ENCODE results near the gene MDM2.
"Not testable (repeated sequence)": the region's sequence is repeated elsewhere in the genome, so short reads cannot be mapped to it uniquely, and the experiment has no call there.

The MDM2 gene

DNA sequence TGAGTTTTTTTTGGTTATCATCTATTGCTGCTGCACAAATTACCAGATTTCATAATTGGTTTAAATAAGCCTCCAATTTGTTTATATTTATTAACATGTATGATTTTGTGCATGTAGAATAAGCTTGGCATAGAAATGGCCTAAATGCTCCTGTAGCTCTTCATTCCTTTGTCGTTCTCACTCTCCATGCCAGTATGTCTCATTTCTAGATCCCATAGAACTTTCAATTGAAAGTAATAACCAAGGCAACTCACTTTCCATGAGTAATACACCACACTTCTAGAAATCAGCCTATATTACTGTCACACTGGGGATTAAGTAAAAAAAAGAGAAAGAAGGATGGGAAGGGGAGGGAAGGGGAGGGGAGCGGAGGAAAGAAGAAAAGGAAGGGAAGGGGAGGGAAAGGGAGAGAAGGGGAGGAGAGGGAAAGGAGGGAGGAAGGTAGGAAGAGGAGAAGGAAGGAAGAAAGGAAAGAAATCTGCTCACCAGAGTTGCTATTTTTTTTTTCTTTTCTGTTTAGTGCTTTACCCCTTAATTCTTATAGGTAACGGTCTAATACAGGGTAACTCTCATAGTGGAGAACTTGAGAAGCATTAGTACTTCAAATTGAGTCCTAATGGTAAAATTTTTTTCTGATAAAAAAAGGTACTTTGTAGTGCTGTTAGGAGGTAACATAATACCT is 45.6 kb downstream of the MDM2 start:
- DNase-seq (ENCODE audit: low spot score): no peak

DNA sequence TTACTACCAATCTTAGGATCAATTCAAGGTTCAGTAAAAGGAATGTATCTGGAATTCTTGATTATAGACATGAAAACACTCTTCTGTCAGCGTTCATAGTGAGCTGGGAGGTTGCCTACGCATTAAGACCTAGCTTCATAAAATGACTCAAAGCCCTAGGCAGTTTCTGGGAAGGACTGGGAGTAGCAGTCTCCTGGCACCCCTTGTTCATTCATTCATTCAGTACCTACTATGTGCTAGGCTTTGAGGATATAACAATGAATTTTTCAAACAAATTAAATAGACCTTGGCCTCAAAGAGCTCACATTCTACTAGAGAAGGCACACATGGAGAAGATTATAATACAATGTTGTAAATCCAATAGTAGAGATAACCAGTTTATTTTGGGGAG is 46.1 kb downstream of the MDM2 start:
- DNase-seq (ENCODE audit: low spot score): no peak

DNA sequence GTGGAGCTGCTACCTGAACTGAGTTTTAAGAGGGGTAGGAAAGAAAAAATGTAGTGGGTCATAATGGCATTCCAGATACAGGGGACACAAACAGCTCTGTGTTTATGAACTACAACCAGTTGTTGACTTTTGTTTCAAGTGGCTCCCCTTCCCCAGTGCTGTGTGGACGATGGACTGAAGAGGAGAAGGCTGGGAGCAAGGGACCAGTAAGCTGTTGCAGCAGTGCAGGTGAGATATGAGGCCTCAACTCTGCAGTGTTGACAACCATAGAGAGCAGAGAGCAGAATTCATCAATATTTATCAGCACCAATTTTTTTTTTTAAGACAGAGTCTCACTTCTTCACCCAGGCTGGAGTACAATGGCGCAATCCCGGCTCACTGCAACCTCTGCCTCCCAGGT is 46.6 kb downstream of the MDM2 start:
- DNase-seq (ENCODE audit: low spot score): no peak

DNA sequence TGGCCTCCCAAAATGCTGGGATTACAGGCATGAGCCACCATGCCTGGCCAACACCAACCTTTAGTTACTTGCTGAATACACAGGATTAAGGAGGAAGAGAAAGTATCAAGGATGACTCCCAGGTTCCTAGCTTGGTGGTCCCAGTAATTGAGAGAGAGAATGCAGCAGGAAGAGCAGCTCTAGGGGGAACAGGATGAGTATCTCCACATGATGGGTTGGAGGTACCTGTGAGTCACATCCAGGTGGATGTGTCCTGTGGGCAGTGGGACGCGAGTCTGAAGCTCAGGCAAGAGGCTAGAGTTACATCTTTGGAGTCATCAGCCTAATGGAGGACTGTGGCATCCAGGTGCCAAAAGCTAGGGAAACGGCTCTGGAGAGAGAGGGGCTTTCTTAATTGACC is 47.1 kb downstream of the MDM2 start:
- DNase-seq (ENCODE audit: low spot score): no peak

DNA sequence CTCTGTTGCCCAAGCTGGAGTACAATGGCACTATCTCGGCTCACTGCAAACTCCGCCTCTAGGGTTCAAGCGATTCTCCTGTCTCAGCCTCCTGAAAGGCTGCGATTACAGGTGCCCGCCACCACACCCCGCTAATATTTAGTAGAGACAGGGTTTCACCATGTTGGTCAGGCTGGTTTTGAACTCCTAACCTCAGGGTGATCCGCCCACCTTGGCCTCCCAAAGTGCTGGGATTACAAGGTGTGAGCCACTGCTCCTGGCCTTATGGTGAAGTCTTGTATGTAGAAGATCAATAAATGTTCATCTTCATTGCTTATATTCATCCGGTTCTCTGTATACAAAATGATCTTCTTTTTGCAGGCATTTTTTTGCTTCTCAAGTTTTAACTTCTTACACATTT is 47.8 kb downstream of the MDM2 start:
- no peak for DNase-seq (ENCODE audit: low spot score)

DNA sequence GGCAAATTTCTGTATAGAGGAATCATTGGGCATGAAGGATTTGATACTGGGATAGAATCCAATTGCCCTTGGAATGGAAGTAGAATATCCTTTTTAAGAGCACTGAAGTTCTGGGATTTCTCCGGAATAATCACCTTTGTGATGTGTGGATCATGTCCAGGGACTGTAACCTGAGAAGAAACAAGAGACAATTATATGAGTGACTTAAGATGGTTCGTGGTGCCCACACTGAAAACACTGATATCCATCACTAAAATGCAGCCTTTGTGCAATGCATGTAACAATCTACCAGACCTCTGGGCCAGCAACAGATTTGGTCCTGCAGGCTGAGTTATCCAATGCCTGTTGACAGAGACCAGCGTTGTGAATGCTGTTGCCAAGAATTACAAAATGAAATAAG is 48.5 kb downstream of the MDM2 start:
- DNase-seq (ENCODE audit: low spot score): no peak

DNA sequence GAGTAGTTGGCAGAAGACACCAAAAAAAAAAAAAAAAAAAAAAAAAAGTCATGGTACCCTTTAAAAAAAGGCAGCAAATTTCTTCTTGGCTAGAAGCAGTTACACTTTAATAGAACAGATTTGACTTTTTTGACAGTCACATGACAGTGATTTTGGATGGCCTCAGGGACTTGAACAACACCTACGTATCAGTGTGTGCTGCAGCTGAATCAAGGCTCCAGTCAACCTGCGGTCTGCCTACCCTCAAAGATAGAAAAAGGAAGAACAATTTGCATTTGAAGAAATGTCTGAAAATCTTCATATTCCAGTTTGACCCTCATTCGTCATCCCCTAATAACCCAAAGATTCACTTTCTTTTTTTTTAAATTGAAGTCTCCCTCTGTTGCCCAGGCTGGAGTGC is 53.9 kb downstream of the MDM2 start:
- DNase-seq (ENCODE audit: low spot score): no peak

DNA sequence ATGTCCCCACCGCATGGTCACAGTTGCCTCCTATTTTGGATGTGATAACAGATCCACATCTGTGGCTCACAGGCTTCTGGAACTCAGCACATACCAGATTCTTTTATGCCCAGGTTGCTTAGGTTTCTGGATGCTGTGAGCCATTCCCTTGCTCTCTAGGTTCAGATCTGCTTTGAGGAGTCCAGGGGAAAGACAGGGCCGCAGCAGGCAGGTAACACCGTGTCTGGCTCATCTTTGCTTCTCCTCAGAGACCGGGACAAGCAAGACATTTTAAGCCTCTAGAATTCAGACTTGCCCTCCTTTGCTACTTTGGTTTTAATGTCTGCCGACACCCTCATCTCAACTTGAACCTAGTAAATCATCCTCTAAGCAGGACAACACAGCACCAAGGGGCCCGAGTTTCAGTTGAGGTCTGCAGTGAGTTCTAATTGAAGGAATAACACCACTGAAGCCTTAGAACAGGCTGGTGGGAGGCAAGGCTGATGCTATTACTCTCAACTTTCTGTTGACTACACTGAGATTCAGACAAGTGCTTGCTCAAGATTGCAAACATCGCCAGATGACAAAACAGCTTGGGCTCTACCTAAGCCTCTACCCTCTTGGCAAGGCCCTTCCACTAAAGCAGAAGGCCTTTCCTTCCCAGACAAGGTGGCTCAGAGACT is 55.3 kb downstream of the MDM2 start:
- no peak for DNase-seq (ENCODE audit: low spot score)

DNA sequence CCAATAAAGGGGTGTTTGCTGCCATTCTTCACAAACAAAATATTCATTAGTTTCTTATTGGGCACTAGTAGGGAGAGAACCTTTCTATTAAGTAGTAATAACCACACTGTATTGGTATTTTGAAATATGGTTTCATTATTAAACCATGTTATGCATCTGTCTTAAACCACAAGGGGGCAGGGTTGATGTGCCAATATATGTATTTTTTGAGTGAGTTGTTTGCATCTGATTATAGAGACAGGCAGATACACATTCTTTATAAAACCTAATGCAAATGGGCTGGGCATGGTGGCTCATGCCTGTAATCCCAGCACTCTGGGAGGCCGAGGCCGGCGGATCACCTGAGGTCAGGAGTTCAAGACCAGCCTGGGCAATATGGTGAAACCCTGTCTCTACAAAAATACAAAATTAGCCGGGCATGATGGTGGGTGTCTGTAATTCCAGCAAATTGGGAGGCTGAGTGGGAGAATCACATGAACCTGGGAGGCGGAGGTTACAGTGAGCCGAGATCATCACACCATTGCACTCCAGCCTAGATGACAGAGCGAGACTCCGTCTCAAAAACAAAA is 56.0 kb downstream of the MDM2 start:
- not testable (repeated sequence) for DNase-seq (ENCODE audit: low spot score)

DNA sequence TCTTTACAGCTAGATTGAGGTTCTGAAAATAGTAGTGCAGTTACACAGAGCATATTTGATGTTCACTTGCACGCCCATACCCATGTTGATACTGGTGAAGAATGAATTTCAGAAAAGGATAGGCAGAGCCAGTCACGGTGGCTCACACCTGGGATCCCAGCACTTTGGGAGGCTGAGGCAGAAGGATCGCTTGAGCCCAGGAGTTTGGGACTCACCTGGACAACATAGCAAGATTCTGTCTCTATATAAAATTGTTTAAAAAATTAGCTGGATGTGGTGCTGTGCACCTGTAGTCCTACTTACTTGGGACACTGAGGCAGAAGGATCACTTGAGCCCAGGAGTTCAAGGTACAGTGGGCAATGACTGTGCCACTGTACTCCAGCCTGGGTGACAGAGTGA is 56.6 kb downstream of the MDM2 start:
- DNase-seq (ENCODE audit: low spot score): no peak

DNA sequence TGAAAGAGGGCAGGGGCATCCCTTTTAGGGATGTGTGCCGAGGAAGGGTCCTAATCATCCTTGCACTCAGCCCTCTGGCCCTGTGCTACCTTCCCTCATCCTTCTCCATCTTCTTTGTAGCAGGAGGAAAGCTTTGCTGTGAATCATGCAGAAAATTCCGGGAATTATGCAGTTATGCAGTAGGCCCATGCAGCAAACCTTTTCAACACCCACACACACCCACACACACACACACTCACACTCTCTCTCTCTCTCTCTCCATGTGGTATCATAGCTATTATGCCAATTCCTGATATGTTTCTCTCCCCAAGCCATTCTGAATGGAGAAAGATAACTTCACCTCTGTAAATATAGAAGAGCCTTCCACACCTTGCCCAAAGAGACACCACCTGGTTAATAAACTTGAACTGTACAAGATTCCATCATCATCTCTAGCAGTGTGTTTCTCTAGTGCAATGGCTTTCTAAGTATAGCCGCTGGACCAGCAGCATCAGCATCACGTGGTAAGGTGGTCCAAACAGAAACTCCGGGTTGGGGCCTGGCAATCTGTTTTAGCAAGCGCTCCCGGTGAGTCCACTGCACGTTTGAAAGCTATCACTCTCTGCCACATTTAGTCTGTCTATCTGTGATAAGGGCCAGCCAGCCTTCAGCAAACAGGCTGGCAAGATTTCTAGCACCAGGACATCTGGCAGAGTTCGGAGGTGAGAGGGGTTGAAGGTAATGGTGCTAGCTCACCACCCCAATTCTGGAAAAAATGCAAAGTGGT is 57.6 kb downstream of the MDM2 start:
- no peak for DNase-seq (ENCODE audit: low spot score)

DNA sequence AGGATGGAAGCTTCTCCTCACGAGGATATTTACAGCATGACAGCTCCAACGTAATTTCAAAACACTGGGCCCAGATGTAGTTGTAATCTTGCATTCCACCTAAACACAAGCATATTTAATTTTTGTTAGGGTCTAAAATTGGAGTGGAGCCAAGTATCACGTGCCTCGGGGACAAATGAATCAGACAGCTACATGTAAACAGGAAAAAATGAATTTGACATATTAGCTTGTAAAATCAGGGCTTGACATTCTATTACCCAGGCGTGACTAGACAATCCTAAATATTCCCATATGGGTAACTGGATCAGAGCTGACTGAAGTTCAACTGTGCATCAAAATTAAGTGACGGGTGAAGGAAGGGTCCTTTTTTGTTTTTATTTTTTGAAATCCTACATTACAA is 59.0 kb downstream of the MDM2 start:
- DNase-seq (ENCODE audit: low spot score): no peak

DNA sequence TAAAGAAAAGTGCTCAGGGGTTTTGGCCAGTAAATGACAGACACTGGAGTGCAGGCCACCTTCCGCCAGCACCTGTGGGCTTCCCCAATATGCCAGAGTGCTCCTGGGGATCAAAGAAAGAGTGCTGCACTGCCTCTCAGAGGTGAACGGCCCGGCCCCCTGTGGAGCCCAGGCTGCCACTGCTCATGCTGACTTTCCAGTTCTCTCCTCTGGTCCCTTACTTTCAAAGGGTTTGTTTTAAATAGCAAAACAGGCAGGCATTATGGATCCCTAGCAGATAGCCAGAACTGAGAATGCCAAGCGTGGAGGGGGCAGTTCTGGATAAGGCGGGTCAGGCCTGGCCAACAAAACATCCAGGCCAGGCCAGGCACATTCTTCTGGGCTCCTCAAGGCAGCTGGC is 59.6 kb downstream of the MDM2 start:
- DNase-seq (ENCODE audit: low spot score): no peak

DNA sequence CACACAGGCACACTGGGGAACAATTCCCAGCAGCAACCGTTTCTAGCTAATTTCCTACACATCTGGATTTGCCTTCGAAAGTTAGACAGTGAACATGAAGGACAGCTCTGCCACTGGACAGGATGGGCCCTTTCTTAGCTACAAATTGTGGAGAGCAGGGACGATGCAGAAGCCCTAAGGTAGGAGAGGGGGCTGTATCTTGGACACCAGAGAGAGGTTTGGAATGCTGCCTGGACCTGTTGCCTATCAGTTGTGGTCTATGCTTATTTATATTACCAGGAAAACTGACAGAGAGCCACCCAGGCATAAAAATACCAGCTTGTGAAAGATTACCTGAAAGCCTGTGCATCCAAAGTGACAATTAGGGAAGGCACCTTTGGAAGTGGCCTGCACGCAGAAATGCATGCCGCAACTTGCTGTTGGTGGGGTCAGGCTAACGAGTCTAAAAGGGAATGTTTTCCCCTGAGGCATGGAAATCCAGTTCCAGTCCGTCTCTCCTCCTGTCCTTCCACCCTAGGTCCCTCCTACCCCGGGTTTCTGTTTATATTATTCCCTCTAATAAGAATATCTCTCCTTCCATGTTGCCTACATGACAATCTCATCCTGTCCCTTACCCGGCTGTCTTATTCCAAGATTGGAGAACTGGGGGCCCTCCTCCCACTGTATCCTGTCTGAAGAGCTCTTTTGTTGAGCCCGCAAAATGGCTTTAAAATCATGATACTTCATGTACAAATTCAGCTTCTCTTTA is 60.2 kb downstream of the MDM2 start:
- no peak for DNase-seq (ENCODE audit: low spot score)

DNA sequence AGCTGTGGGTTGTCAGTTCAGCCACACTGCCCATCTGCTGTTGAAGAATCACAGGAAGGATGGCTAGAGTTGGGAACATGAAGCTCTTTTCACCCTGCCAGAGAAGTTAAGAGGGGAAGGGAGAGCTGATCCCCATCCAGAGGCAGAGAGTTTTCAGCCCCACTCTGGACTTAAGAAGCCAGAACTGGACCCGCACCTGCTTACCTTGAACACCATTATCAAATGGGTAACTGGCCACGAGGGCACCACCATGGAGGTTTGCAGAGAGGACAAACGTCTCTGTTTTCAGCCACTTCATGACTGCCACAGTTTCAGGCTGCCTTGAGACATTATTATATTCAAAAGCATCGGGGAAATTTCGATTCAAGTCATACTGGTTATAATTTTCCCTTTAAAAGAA is 62.0 kb downstream of the MDM2 start:
- DNase-seq (ENCODE audit: low spot score): no peak

DNA sequence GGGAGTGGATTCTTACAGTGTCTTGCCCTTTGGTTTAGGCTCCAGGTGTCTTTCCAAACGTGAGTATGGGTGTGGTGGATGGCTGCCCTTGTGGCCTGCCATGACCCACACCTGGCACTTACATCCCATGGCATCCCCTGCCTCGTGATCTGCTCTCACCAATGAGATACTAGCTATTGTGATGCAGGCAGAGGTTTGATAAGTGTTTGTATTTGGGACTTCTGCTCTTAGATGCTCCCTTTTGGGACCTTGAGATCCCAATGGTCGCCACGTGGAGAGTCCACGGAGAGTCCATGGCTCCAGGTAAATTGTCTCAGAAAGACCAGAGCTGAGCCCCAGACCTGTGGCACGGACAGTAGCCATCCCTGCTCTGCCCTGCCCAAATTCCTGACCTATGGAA is 62.5 kb downstream of the MDM2 start:
- no peak for DNase-seq (ENCODE audit: low spot score)

DNA sequence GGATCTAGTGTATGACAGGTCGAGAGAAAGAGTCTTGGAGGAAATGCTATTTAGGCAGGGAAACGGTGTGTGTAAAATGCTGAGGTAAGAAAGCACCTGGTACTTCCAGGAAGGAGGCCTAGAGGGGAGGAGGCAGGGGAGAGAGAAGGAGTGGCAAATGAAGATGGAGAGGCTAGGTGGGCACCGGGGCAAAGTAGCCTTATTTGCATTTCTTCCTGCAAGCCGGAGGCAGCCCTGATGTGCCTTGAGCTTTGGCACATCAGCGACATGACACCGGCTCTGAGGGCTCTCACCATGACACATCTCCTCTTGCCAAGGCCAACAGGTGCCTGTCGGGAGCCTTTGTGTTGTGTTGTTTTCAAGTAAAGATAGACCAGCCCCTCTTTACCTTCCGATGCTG is 63.4 kb downstream of the MDM2 start:
- DNase-seq (ENCODE audit: low spot score): no peak

DNA sequence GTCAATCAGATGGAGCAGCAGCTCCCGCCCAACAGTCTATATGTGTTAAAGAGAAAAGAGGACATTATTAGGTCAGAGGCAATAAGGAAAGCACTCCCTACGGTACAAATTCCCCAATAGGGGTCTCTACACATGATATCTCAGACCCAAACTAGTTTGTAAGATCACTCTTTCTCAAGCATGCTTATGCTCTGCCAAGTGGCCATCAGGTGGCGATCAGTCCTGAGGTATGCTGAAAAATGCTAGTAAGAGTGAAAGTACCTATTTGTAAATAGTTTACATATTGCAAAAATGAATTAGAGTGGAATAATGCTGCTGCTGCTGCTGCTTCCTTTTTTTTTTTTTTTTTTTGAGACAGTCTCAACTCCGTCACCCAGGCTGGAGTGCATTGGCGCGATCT is 63.9 kb downstream of the MDM2 start:
- no peak for DNase-seq (ENCODE audit: low spot score)

DNA sequence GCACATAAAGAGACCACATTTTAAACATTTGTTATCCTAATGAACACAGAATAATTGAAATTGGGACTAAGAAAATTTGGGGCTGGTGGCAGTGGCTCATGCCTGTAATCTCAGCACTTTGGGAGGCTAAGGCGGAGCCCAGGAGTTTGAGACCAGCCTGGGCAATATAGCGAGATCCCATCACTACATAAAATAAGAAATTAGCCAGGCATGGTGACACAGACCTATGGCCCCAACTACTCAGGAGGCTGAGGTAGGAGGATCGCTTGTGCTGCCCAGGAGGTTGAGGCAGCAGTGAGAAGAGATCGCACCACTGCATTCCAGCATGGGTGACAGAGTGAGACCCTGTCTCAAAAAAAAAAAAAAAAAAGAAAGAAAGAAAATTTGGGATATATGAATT is 65.3 kb downstream of the MDM2 start:
- no peak for DNase-seq (ENCODE audit: low spot score)

DNA sequence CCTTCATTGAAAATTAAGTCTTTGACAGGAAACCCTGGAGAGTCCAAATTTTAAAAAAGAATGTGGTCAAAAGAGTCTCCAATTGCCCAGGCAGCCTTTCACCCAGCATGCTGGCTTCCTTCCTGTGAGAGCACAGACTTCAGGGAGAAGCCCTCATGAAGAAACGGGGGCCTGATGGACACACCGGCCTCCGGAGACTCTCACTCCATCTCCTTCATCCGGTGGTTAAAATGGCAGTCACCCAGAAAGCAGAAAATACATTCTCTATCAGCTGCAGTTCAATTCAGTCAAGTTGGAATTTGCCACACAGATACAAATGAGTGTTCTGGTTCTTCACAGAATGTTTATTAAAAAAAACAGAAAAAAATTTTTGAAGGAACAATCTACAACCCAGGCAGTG is 68.5 kb downstream of the MDM2 start:
- DNase-seq (ENCODE audit: low spot score): no peak

DNA sequence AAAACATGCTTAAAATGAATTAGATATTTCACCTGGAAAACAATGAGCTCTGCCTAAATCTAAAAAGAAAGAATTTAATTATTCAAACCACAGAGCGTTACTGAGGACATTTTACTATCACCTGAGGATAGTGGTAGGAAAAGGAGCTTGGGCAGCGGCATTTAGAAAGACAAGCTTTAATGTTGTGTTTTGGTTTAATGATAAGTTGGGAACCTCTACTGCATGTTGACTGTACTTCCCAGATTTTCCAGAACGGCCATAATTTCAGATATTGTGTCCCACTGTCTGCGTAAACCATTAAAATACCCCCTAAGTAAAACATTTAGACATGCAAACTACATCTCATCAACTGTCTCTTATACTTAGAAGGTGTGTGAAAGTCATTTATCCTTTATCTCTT is 69.6 kb downstream of the MDM2 start:
- DNase-seq (ENCODE audit: low spot score): no peak

DNA sequence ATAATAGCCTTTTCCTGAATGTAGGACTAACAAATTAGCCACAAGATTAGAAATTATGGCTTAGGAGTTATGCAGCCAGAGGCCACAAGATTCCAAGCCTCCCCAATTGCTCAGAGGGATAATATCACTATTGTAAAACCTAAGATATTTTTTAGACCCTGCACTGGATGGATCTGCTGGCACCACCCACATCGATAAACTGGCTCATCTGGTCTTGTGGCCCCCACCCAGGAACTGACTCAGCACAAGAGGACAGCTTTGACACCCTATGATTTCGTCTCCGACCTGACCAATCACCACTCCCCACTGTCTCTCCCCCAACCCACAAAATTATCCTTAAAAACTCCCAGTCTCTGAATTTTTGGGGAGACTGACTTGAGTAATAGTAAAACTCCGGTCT is 70.3 kb downstream of the MDM2 start:
- DNase-seq (ENCODE audit: low spot score): no peak

All from ecto neural progenitor cell (in vitro differentiated cells).